Breast epithelium (tissue), 4 donors: Measurements from ENCODE around the gene TRIM15. TPM values are rescaled to one million over a fixed set of nuclear protein-coding genes. Genes with fewer than 3 reads are reported as not detected.
A peak's percentile ranks its signal among the peaks of the same experiment; 100 is the strongest.

Experiments
- DNase-seq, 2 donors: peaks; one replicate each; pipeline ENCODE4 v3.0.0-alpha.2; 2019; ENCODE audit warnings: low spot score in 2 of 2
- H3K27ac ChIP-seq, 2 donors: fragments of 200-600 bp; sonication (generic) in 1 of 2; one replicate each; pipeline ENCODE4 v1.5.1; 2016 to 2019; ENCODE audit warnings: mild to moderate bottlenecking in 1 of 2
- H3K27me3 ChIP-seq, 2 donors: fragments of 200-600 bp; sonication (generic) in 1 of 2; one replicate each; pipeline versions ENCODE4 v1.5.1 to v1.6.0; 2017 to 2019; ENCODE audit warnings: control low read depth in 1 of 2, mild to moderate bottlenecking in 1 of 2
- H3K36me3 ChIP-seq: fragments of 200-600 bp; one replicate; pipeline ENCODE4 v1.5.1; 2019
- H3K4me1 ChIP-seq, 2 donors: fragments of 200-600 bp; sonication (generic); one replicate each; pipeline ENCODE4 v1.5.1; 2016 to 2019; ENCODE audit warnings: control low read depth in 1 of 2
- H3K4me3 ChIP-seq, 3 donors: fragments of 200-600 bp; sonication (generic); 1 replicate in 2 of 3; 2 replicates in 1 of 3; pipeline ENCODE4 v1.5.1; 2016 to 2019; ENCODE audit warnings: mild to moderate bottlenecking in 3 of 3, moderate library complexity in 2 of 3
- H3K9me3 ChIP-seq, 2 donors: fragments of 200-600 bp; sonication (generic) in 1 of 2; one replicate each; pipeline ENCODE4 v1.5.1; 2016 to 2019; ENCODE audit warnings: control low read depth in 1 of 2
- POLR2A ChIP-seq: fragments of 450-650 bp; IDR thresholded peaks from one replicate; pipeline ENCODE4 v1.6.1; 2016; ENCODE audit warnings: antibody characterized with exemption, mild to moderate bottlenecking, moderate library complexity
- POLR2AphosphoS5 ChIP-seq, 3 donors: sonication (generic); formaldehyde crosslinking; IDR thresholded peaks; one replicate each; pipeline ENCODE4 v1.6.1; 2017; ENCODE audit warnings: antibody characterized with exemption in 3 of 3
- intact Hi-C: fragments of 100-400 bp; cut with DNase I; formaldehyde crosslinking; loops from one replicate; pipeline ENCODE4 v1.15.1; 2023; ENCODE audit warnings: low total_unique reads
- total RNA-seq, 3 donors: library from RNA; depleted of rRNA; stranded (reverse); fragments of >200 nt; gene quantifications; one replicate each; pipeline ENCODE4 v1.1.0, GENCODE V29; 2016
- TF ChIP-seq, protein P1 (sequence below), 3 donors: fragments of 450-650 bp; IDR thresholded peaks; one replicate each; pipeline ENCODE4 v1.5.1; 2016 to 2017; ENCODE audit warnings: antibody characterized with exemption in 3 of 3, mild to moderate bottlenecking in 3 of 3, moderate library complexity in 3 of 3

The TRIM15 gene
- total RNA-seq, 3 donors from 2014 or later = 0.33 TPM; not detected in 2

DNA sequence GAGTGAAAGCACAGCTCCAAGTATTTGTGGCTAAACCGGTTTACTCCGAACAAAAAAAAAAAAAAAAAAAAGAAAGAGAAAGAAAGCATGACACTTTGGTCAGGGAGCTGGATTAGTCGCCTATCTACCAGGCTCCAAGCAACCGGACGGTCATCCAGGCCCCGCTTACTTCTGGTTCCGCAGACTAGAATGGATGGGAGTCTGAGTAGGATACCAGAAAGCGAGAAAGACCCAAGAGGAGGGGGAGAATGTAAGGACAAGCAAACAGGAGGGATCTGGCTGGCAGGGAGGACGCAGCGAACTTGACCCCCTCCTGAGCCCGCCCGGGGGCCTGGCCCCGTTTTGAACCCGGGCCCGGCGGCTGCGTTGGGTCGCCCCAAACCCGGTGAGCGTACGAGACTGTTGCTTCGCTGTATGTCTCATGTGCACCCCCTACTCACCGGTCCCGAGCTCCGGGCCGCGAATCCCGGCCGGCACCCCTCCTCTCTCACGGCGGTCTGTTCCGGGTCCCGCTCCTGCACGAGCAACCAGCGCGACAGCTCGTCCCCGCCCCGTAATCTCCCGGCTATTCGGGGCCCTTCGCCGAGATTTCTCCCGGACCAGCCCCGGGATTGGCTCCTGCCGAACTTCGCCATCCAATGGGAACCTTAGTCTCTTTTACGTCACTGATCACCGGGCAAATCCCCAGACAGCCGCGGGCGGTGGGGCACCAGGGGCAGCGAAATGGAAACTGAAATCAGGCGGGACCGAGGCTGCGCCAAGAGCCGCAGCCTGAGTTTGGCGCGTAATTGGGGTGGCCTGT is 49.7 kb downstream of the TRIM15 start, which contains the start of gene TRIM26:
TSS of gene TRIM26 (minus strand) at position 542 of the 802 bp plus-strand sequence. CDS start 14,303 bp downstream, outside the sequence.
- Histone ChIP-seq H3K4me3 (peak within 1 kb of the TSS; percentile 79 to 94 (median 93)), H3K4me1 (peaks cover 0 to 14% of the 10 kb centered on the region in 2 donors), H3K9me3 (no peaks in the 10 kb centered on the region), H3K27ac (peak within 1 kb of the TSS; percentile 97 to 99), H3K36me3 (no peaks in the 10 kb centered on the region), H3K27me3 (no peaks in the 10 kb centered on the region)
- DNase-seq = peak; percentile 99
- intact Hi-C loops = no loop called here
- TF ChIP-seq, protein P1, sequence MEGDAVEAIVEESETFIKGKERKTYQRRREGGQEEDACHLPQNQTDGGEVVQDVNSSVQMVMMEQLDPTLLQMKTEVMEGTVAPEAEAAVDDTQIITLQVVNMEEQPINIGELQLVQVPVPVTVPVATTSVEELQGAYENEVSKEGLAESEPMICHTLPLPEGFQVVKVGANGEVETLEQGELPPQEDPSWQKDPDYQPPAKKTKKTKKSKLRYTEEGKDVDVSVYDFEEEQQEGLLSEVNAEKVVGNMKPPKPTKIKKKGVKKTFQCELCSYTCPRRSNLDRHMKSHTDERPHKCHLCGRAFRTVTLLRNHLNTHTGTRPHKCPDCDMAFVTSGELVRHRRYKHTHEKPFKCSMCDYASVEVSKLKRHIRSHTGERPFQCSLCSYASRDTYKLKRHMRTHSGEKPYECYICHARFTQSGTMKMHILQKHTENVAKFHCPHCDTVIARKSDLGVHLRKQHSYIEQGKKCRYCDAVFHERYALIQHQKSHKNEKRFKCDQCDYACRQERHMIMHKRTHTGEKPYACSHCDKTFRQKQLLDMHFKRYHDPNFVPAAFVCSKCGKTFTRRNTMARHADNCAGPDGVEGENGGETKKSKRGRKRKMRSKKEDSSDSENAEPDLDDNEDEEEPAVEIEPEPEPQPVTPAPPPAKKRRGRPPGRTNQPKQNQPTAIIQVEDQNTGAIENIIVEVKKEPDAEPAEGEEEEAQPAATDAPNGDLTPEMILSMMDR (IDR thresholded peaks at IDR 0.05) = peak in 1 of 3 donors; percentile 13
- TF ChIP-seq POLR2A = peak; percentile 97
- TF ChIP-seq POLR2AphosphoS5 (IDR thresholded peaks at IDR 0.05) = peak; percentile 73 to 96 (median 84)

DNA sequence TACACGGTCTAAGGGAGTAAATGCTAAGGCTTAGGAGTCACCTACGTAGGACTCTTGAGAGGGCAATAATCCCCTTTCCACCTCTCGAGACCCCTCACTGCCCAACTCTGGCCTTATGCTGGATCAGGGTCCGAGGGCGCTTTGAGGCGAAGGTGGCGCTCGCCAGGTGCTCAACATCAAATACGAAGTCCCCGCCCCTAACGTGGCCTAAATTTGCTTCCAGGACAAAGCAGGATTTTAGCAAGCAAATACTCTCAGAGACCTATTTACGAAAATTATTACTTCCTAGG is 50.3 kb downstream of the TRIM15 start:
- H3K36me3 ChIP-seq = no peaks in the 10 kb centered on the region
- TF ChIP-seq POLR2A = no peak
- DNase-seq = no peak
- no peaks in the 10 kb centered on the region for H3K27me3 ChIP-seq
- H3K9me3 ChIP-seq = no peaks in the 10 kb centered on the region
- H3K27ac ChIP-seq = peak overlapping the region; percentile 97 to 99
- intact Hi-C loops = no loop called here
- peaks cover 0 to 14% of the 10 kb centered on the region in 2 donors for H3K4me1 ChIP-seq
- peak overlapping the region; percentile 79 to 94 (median 93) for H3K4me3 ChIP-seq

DNA sequence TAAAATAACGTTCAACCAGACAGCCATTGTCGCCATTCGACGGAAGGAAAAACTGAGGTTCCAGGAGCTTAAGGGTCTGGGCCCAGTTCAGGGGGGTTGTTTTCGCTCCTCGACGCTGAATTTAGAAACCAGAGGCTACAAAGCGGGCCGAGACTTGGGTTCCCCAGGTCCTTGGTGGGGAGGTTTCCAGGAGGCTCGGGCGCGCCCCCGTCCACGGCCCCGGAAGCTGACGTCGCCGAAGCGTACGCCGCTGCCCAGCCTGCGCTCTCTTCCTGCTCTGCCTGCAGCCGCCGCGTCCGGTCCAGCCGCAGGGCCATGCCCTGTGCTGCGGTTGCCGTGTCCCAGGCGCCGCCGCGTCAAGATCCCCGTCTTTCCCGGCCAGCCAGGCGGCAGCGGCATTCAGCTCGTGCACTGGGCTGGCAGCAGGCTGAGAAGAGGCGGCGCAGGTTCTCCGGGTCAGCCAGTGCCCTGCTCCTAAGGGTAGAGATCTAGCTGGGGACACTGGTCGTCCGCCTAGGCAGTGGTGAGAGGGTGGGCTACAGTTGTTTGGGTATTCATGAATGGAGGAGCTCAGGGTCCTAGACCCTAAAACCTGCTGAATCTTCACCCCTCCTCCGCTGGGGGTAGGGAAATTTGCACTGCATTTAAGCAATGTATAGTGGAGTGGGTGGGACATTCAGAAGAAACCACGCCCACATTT is 50.8 kb downstream of the TRIM15 start:
- peak; percentile 80 to 87 for DNase-seq
- intact Hi-C loops = no loop called here
- H3K4me3 ChIP-seq = peak overlapping the region; percentile 79 to 94 (median 93)

DNA sequence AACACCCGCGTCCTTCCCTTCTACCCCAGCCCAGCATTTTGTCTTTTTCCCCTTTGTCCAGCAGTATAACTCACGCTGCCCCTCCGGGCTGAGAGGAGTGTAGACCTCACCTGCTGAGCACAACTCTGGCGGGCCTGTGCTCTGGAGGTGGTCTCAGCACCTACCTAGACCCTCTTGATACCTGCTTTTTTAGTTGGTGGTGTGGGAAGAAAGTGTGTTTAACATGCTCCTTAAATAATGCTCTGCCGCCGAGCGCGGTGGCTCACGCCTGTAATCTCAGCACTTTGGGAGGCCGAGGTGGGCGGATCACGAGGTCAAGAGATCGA is 51.3 kb downstream of the TRIM15 start:
- Histone ChIP-seq H3K4me3 (peak overlapping the region; percentile 79 to 94 (median 93)), H3K27ac (peak overlapping the region; percentile 97 to 99), H3K36me3 (no peaks in the 10 kb centered on the region), H3K27me3 (no peaks in the 10 kb centered on the region), H3K4me1 (peaks cover 0 to 14% of the 10 kb centered on the region in 2 donors), H3K9me3 (no peaks in the 10 kb centered on the region)
- TF ChIP-seq POLR2A = no peak
- TF ChIP-seq, protein P1 (IDR thresholded peaks at IDR 0.05) = no peak
- TF ChIP-seq POLR2AphosphoS5 (IDR thresholded peaks at IDR 0.05) = no peak
- intact Hi-C loops = no loop called here
- no peak for DNase-seq

More for the DNA sequence above, 50.8 kb downstream of the TRIM15 start:
- Histone ChIP-seq H3K4me1 (peaks cover 0 to 14% of the 10 kb centered on the region in 2 donors), H3K36me3 (no peaks in the 10 kb centered on the region), H3K27ac (peak overlapping the region; percentile 97 to 99), H3K9me3 (no peaks in the 10 kb centered on the region), H3K27me3 (no peaks in the 10 kb centered on the region)
- TF ChIP-seq POLR2AphosphoS5 (IDR thresholded peaks at IDR 0.05) = peak; percentile 74 to 77 (median 76)
- TF ChIP-seq, protein P1 (IDR thresholded peaks at IDR 0.05) = no peak
- peak; percentile 55 for TF ChIP-seq POLR2A

DNA sequence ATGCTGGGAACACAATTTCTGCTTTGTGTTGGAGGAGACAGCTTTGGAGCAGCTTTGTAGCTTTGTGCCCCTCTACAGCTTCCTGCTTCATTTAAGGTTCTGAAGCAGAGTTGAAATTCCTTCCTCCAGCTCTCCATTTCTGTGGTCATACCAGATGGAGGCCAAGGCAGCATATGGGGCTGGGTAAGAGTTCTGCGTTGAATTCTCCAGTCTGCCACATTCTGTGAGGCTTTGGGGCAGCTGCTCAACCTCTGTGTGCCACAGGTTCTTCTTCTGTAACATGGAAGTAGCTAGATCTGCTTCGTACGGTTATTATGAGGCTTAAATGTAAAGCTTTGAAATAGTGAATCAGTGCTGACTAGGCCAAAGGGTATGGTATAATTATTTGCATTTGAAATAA is 52.8 kb downstream of the TRIM15 start:
- H3K9me3 ChIP-seq = no peaks in the 10 kb centered on the region
- no peaks in the 10 kb centered on the region for H3K27me3 ChIP-seq
- no peak for TF ChIP-seq POLR2AphosphoS5 (IDR thresholded peaks at IDR 0.05)
- no peak for TF ChIP-seq POLR2A
- TF ChIP-seq, protein P1 (IDR thresholded peaks at IDR 0.05) = no peak
- no peak for DNase-seq
- intact Hi-C loops = no loop called here
- peaks cover 0 to 13% of the 10 kb centered on the region in 2 donors for H3K4me1 ChIP-seq
- no peak overlapping the region for H3K4me3 ChIP-seq
- no peak overlapping the region for H3K27ac ChIP-seq
- H3K36me3 ChIP-seq = no peaks in the 10 kb centered on the region
